Activated CD4-positive, alpha-beta T cell treated with anti-CD3 and anti-CD28 coated beads for 24 hours (primary cell): ENCODE measurements around the gene CPO.

Experiments
- DNase-seq, 2 donors: peaks; one replicate each; pipeline ENCODE4 v3.0.0-alpha.2; 2020; ENCODE audit warnings: low read depth in 2 of 2

Gene CPO

DNA sequence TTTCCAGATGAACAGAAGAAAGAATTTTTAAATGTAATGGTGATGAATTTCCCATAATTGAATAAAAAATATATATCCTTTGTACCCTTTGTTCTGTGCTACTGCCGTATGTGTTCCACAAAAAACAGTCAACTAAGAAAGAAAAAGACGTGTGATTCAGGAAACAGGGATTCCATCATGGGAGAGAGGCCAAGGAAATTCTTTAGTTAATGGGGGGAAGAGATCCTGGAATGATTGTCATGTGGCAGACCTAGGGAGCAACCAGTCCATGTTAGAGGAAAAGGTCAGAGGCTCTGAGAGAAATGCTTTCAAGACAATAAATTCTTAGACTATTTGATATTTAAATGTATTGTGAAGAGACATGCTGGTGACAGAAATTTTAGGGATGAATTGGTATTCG, 76.6 kb downstream of the CPO start:
- DNase-seq = no peak
